ENCODE measurements around the gene OBSCN. TPM values are rescaled to one million over a fixed set of nuclear protein-coding genes. Genes with fewer than 3 reads are reported as not detected.

OBSCN gene
- total and polyA plus RNA-seq, 2 of the 4 experiments (the other 2 are of a cell fraction), result 4.1 to 9.5 TPM

GRCh38 chr1:228341450-228341813, 133.6 kb downstream of the OBSCN start:
- no peaks in the 10 kb centered on the region; the same call in none of the 2 replicates for H4K20me1 ChIP-seq (ENCODE audit: insufficient read depth, low read length)
- no peak overlapping the region for H3K14ac ChIP-seq (replicated peaks; ENCODE audit: low read depth, low read length)
- no peak overlapping the region for H3K27ac ChIP-seq (ENCODE audit: insufficient read depth, low read length)
- no peaks in the 10 kb centered on the region for H3K79me1 ChIP-seq (ENCODE audit: low read depth in 1 of 2, low read length in 2 of 2)
- no peak overlapping the region for H3K23ac ChIP-seq (ENCODE audit: low read depth, low read length)
- no peak overlapping the region for H2AK5ac ChIP-seq (ENCODE audit: low read depth, low read length)
- in situ Hi-C loops (cut with MboI; ENCODE audit: low sequenced_read_pairs), result no loop called here
- H3K18ac ChIP-seq (ENCODE audit: low read depth, low read length), result no peak overlapping the region
- TF ChIP-seq MXI1 (IDR thresholded peaks at IDR 0.05; ENCODE audit: borderline replicate concordance, low read depth, low read length), result no peak
- H3K4me1 ChIP-seq (ENCODE audit: control insufficient read depth, insufficient read depth, low read length), result no peaks in the 10 kb centered on the region
- H3K4me2 ChIP-seq (ENCODE audit: low read depth, low read length), result no peak overlapping the region
- no peak overlapping the region for H2BK5ac ChIP-seq (ENCODE audit: low read depth, low read length, poor library complexity, severe bottlenecking)
- no peak overlapping the region for H4K5ac ChIP-seq (ENCODE audit: low read depth, low read length)
- no peak overlapping the region for H2BK15ac ChIP-seq (ENCODE audit: low read depth, low read length)
- H3K4ac ChIP-seq (ENCODE audit: low read depth, low read length), result no peak overlapping the region
- ATAC-seq (ENCODE audit: low read depth) (no peak), DNase-seq (no peak)
- peaks cover 6% of the 10 kb centered on the region; the same call in 1 of the 2 replicates for H3K9me3 ChIP-seq (ENCODE audit: control insufficient read depth, insufficient read depth, low read length)
- peaks cover 40% of the 10 kb centered on the region for H3K36me3 ChIP-seq (ENCODE audit: control insufficient read depth, insufficient read depth, low read length)
- H4K91ac ChIP-seq (ENCODE audit: insufficient read depth, low read depth, low read length), result no peak overlapping the region
- no TSS peak for BruUV-seq (replicated peaks)
- H3K9ac ChIP-seq (ENCODE audit: low read depth, low read length), result no peak overlapping the region
- CTCF ChIA-PET, result no interaction called here
- no peak overlapping the region for H2AK9ac ChIP-seq (replicated peaks; ENCODE audit: low read depth, low read length, poor library complexity)
- 0 out of 2 replicates have a peak, but pooled peaks cover 5% of the 10 kb centered on the region for H3K9me1 ChIP-seq (ENCODE audit: insufficient read depth, low read length)
- no peak overlapping the region for H2BK120ac ChIP-seq (ENCODE audit: low read depth, low read length)
- no peak overlapping the region for H2AFZ ChIP-seq (replicated peaks; ENCODE audit: low read length, poor library complexity)
- peaks cover 2% of the 10 kb centered on the region for H3K27me3 ChIP-seq (ENCODE audit: control insufficient read depth, insufficient read depth, low read length)
- intact Hi-C loops (cut with micrococcal nuclease), result no loop called here
- H3K56ac ChIP-seq (ENCODE audit: extremely low read depth, insufficient read depth, low read length), result no peak overlapping the region
- no peak overlapping the region for H3K4me3 ChIP-seq (ENCODE audit: insufficient read depth, low read depth, low read length)
- dilution Hi-C loops (cut with HindIII; ENCODE audit: low sequenced_read_pairs, unreplicated experiment), result no loop called here
- 81% methylated on average over 3 of the region's 17 CpGs; no CpG with 5 or more reads in 1 of the 2 experiments for WGBS, 2 experiments (ENCODE audit: extremely low coverage in 2 of 2, insufficient read length in 1 of 2)
- H4K8ac ChIP-seq (ENCODE audit: low read depth in 2 of 2, low read length in 2 of 2), result no peak overlapping the region
- POLR2A ChIA-PET (ENCODE audit: unreplicated experiment), result no interaction called here
- H2BK20ac ChIP-seq (ENCODE audit: low read depth, low read length), result no peak overlapping the region
